OCI-LY3 (cell line): ENCODE data around the gene CES1.

Experiments
- EZH2phosphoT487 ChIP-seq: fragments of 200-600 bp; shearing (Covaris generic); IDR thresholded peaks from 2 replicates; pipeline ENCODE4 v1.6.1; 2018; ENCODE audit warnings: antibody characterized with exemption, mixed run types, low read depth
- TF ChIP-seq, protein P1 (sequence below): fragments of 200-600, 300-600 bp; sonication (generic); IDR thresholded peaks from 2 replicates; pipeline ENCODE4 v1.5.1; 2014; ENCODE audit warnings: antibody characterized with exemption, low read length, low read depth

DNA sequence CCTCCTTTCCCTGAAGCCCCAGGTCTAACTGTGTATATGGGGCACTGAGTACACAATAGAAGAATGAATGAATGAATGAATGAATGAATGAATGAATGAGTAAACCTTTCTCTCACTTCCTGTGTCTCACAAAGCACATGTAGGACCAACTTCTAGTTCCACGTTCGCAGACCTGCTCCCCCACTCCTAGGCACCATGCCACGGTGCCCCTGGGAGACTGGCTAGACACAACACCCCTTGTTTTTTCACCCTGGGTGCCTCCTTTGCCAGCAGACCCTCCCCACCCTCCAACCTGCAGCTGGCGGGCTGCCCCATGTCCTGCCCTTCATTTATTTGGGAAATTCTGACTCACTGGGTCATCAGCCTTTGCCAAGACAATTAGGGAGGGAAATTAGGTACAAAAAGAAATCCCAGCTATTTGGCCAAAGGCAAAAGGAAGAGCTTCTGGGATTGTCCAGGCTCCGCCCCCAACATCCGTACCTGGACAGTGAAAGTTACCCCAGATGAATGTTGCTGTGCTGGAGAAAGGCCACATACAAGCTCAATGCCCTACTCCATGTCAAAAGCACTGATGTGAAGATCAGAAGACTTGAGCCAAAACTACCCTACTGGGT, 7.7 kb downstream of the CES1 start:
- TF ChIP-seq, protein P1, sequence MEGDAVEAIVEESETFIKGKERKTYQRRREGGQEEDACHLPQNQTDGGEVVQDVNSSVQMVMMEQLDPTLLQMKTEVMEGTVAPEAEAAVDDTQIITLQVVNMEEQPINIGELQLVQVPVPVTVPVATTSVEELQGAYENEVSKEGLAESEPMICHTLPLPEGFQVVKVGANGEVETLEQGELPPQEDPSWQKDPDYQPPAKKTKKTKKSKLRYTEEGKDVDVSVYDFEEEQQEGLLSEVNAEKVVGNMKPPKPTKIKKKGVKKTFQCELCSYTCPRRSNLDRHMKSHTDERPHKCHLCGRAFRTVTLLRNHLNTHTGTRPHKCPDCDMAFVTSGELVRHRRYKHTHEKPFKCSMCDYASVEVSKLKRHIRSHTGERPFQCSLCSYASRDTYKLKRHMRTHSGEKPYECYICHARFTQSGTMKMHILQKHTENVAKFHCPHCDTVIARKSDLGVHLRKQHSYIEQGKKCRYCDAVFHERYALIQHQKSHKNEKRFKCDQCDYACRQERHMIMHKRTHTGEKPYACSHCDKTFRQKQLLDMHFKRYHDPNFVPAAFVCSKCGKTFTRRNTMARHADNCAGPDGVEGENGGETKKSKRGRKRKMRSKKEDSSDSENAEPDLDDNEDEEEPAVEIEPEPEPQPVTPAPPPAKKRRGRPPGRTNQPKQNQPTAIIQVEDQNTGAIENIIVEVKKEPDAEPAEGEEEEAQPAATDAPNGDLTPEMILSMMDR: no peak
- no peak for TF ChIP-seq EZH2phosphoT487
